H1 (cell line): ENCODE measurements around the gene AMER2. TPM values are rescaled to one million over a fixed set of nuclear protein-coding genes. Genes with fewer than 3 reads are reported as not detected.
A peak's percentile ranks its signal among the peaks of the same experiment; 100 is the strongest.

Experiments
- CTCF ChIA-PET: fragments of 300-600 bp; sonication (Branson Sonifier 250); formaldehyde crosslinking; loops from one replicate; lab custom pipeline; 2021; ENCODE audit not compliant: partially characterized antibody; lab: Charles Lee
- POLR2A ChIA-PET: fragments of 300-600 bp; sonication (Branson Sonifier 250); formaldehyde crosslinking; loops from one replicate; lab custom pipeline; 2021; ENCODE audit warnings: inconsistent platforms; ENCODE audit not compliant: partially characterized antibody; lab: Charles Lee
- DNase-seq, 2 experiments: peaks; one replicate each; pipeline versions ENCODE4 v3.0.0 to v3.0.0-alpha.2; 2010 to 2022; ENCODE audit warnings: low spot score in 2 of 2, low read depth in 1 of 2, mixed read lengths in 1 of 2
- FAIRE-seq: peaks from 2 replicates; lab custom pipeline; 2011; peaks lifted over from hg19 to GRCh38; lab: Jason Lieb, UNC
- H2AFZ ChIP-seq: 2 replicates; pipeline ENCODE4 v1.8.1; 2012; ENCODE audit warnings: low read length, inconsistent platforms
- H2AK5ac ChIP-seq: 2 replicates; pipeline ENCODE4 v1.6.1; 2013; ENCODE audit warnings: low read depth, low read length
- H2BK120ac ChIP-seq: replicated peaks from 2 replicates; pipeline ENCODE3; 2013; ENCODE audit warnings: low read depth, low read length, inconsistent platforms
- H2BK12ac ChIP-seq: 2 replicates; pipeline ENCODE4 v1.6.1; 2013; ENCODE audit warnings: low read depth, low read length
- H2BK15ac ChIP-seq: 2 replicates; pipeline ENCODE4 v1.6.1; 2013; ENCODE audit warnings: low read length
- H2BK20ac ChIP-seq: 2 replicates; pipeline ENCODE4 v1.6.1; 2013; ENCODE audit warnings: low read length
- H2BK5ac ChIP-seq: 2 replicates; pipeline ENCODE4 v1.6.1; 2013; ENCODE audit warnings: low read depth, low read length
- H3K14ac ChIP-seq: 2 replicates; pipeline ENCODE4 v1.6.1; 2013; ENCODE audit warnings: inconsistent platforms; ENCODE audit not compliant: insufficient read length
- H3K18ac ChIP-seq: 2 replicates; pipeline ENCODE4 v1.6.1; 2013; ENCODE audit warnings: low read length; ENCODE audit errors: extremely low read depth
- H3K23ac ChIP-seq: 2 replicates; pipeline ENCODE4 v1.6.1; 2013; ENCODE audit warnings: inconsistent platforms; ENCODE audit not compliant: insufficient read length
- H3K23me2 ChIP-seq: 2 replicates; pipeline ENCODE4 v1.6.1; 2013; ENCODE audit warnings: low read depth, low read length
- H3K27ac ChIP-seq: 2 replicates; pipeline ENCODE4 v1.6.1; 2011; ENCODE audit warnings: low read depth, low read length, inconsistent platforms
- H3K27me3 ChIP-seq, 4 experiments: replicated peaks in 1 of 4; 1 replicate in 1 of 4; 2 replicates in 3 of 4; pipeline versions ENCODE4 v1.6.1 to v1.8.1; 2011 to 2013; ENCODE audit warnings: low read length in 3 of 4, mild to moderate bottlenecking in 3 of 4, inconsistent platforms in 2 of 4, mixed read lengths in 2 of 4, moderate library complexity in 1 of 4; ENCODE audit not compliant: control insufficient read depth in 3 of 4, insufficient read depth in 3 of 4; ENCODE audit errors: extremely low read depth in 1 of 4
- H3K36me3 ChIP-seq, 4 experiments: 2 replicates each; pipeline versions ENCODE4 v1.6.1 to v1.8.1; 2011 to 2013; ENCODE audit warnings: mild to moderate bottlenecking in 4 of 4, low read length in 3 of 4, moderate library complexity in 2 of 4, control low read depth in 1 of 4, inconsistent platforms in 1 of 4; ENCODE audit not compliant: insufficient read depth in 4 of 4, control insufficient read depth in 2 of 4
- H3K4ac ChIP-seq: replicated peaks from 2 replicates; pipeline ENCODE3; 2013; ENCODE audit warnings: low read length, low read depth, mixed read lengths, inconsistent platforms; ENCODE audit not compliant: insufficient read length
- H3K4me1 ChIP-seq, 4 experiments: replicated peaks in 1 of 4; 1 replicate in 1 of 4; 2 replicates in 3 of 4; pipeline versions ENCODE4 v1.6.1 to v1.8.1; 2011 to 2013; ENCODE audit warnings: low read length in 3 of 4, inconsistent platforms in 2 of 4, mixed read lengths in 1 of 4; ENCODE audit not compliant: insufficient read depth in 4 of 4, control insufficient read depth in 3 of 4
- H3K4me2 ChIP-seq, 2 experiments: 2 replicates each; pipeline versions ENCODE4 v1.6.1 to v1.8.1; 2011 to 2013; ENCODE audit warnings: low read depth in 2 of 2, low read length in 2 of 2, control low read depth in 1 of 2, inconsistent platforms in 1 of 2, mild to moderate bottlenecking in 1 of 2; ENCODE audit not compliant: insufficient read depth in 1 of 2
- H3K4me3 ChIP-seq, 4 experiments: fragments of 200-600, 300-600 bp in 1 of 4; sonication (generic), shearing (Covaris generic), sonication (Bioruptor Twin) in 1 of 4; 2 replicates each; pipeline versions ENCODE4 v1.5.1 to v1.8.1; 2011 to 2016; ENCODE audit warnings: low read length in 4 of 4, low read depth in 3 of 4, control low read depth in 2 of 4, inconsistent platforms in 2 of 4, mild to moderate bottlenecking in 2 of 4, mixed read lengths in 1 of 4, moderate library complexity in 1 of 4; ENCODE audit not compliant: insufficient read depth in 2 of 4; ENCODE audit errors: extremely low read depth in 1 of 4
- H3K56ac ChIP-seq: replicated peaks from 2 replicates; pipeline ENCODE3; 2013; ENCODE audit warnings: low read depth, mild to moderate bottlenecking, mixed read lengths, low read length, inconsistent platforms; ENCODE audit not compliant: insufficient read length
- H3K79me1 ChIP-seq: 2 replicates; pipeline ENCODE4 v1.6.1; 2013; ENCODE audit warnings: low read depth, low read length, control low read depth
- H3K79me2 ChIP-seq, 2 experiments: 2 replicates each; pipeline versions ENCODE4 v1.6.1 to v1.8.1; 2012 to 2013; ENCODE audit warnings: low read length in 2 of 2, mild to moderate bottlenecking in 2 of 2, inconsistent platforms in 1 of 2; ENCODE audit not compliant: insufficient read depth in 2 of 2, control insufficient read depth in 1 of 2
- H3K9ac ChIP-seq, 4 experiments: replicated peaks in 1 of 4; 1 replicate in 1 of 4; 2 replicates in 3 of 4; pipeline versions ENCODE4 v1.6.1 to v1.8.1; 2011 to 2013; ENCODE audit warnings: low read depth in 3 of 4, low read length in 3 of 4, control low read depth in 2 of 4, mild to moderate bottlenecking in 2 of 4, moderate library complexity in 2 of 4, inconsistent platforms in 1 of 4; ENCODE audit errors: extremely low read depth in 1 of 4
- H3K9me3 ChIP-seq, 2 experiments: 2 replicates each; pipeline versions ENCODE4 v1.6.1 to v1.8.1; 2012 to 2013; ENCODE audit warnings: mild to moderate bottlenecking in 2 of 2, moderate library complexity in 2 of 2, control low read depth in 1 of 2, inconsistent platforms in 1 of 2, low read depth in 1 of 2, low read length in 1 of 2, mixed read lengths in 1 of 2; ENCODE audit not compliant: insufficient read depth in 2 of 2
- H4K20me1 ChIP-seq, 2 experiments: replicated peaks in 1 of 2; 2 replicates each; pipeline versions ENCODE3 to v1.8.1; 2011 to 2013; ENCODE audit warnings: inconsistent platforms in 2 of 2, low read length in 2 of 2, mild to moderate bottlenecking in 1 of 2; ENCODE audit not compliant: insufficient read depth in 2 of 2, control insufficient read depth in 1 of 2
- H4K5ac ChIP-seq: 2 replicates; pipeline ENCODE4 v1.6.1; 2013; ENCODE audit warnings: low read length, low read depth, mixed read lengths, inconsistent platforms; ENCODE audit not compliant: insufficient read length
- H4K8ac ChIP-seq: 2 replicates; pipeline ENCODE4 v1.8.0; 2013; ENCODE audit warnings: mild to moderate bottlenecking, moderate library complexity, low read length, inconsistent platforms; ENCODE audit not compliant: insufficient read depth; ENCODE audit errors: extremely low read depth
- H4K91ac ChIP-seq: replicated peaks from 2 replicates; pipeline ENCODE3; 2013; ENCODE audit warnings: low read length, mixed read lengths, inconsistent platforms; ENCODE audit not compliant: insufficient read length
- EGR1 ChIP-seq: IDR thresholded peaks from 2 replicates; pipeline ENCODE4 v1.6.1; 2011; ENCODE audit warnings: low read depth, low read length, borderline replicate concordance
- HDAC2 ChIP-seq, 2 experiments: fragments of 300-600 bp in 1 of 2; sonication (generic) in 1 of 2; IDR thresholded peaks; 2 replicates each; pipeline ENCODE4 v1.6.1; 2011 to 2012; ENCODE audit warnings: low read depth in 2 of 2, low read length in 2 of 2, mild to moderate bottlenecking in 2 of 2, moderate library complexity in 2 of 2, borderline replicate concordance in 1 of 2, inconsistent platforms in 1 of 2
- HDAC6 ChIP-seq: IDR thresholded peaks from one replicate; pipeline ENCODE4 v1.7.1; 2012; ENCODE audit warnings: low read depth, mild to moderate bottlenecking, inconsistent platforms, low read length, moderate library complexity
- JUN ChIP-seq: IDR thresholded peaks from 2 replicates; pipeline ENCODE4 v1.6.1; 2011; ENCODE audit warnings: low read depth, mild to moderate bottlenecking, improper control_type of control experiment, low read length
- RXRA ChIP-seq: IDR thresholded peaks from 2 replicates; pipeline ENCODE4 v1.6.1; 2011; ENCODE audit warnings: low read depth, mild to moderate bottlenecking, low read length, moderate library complexity; ENCODE audit not compliant: insufficient read depth
- SP4 ChIP-seq: IDR thresholded peaks from 2 replicates; pipeline ENCODE4 v1.6.1; 2012; ENCODE audit warnings: low read length, inconsistent platforms
- WGBS, 2 experiments: shearing (Covaris generic) in 1 of 2; methylation state at CpG; one replicate each; pipeline versions ENCODE4 v1.1.6 to v1.1.7; 2013 to 2015; ENCODE audit warnings: low lambda C conversion rate in 2 of 2, mixed read lengths in 2 of 2, inconsistent platforms in 1 of 2, low coverage in 1 of 2, missing lambda C conversion rate in 1 of 2; ENCODE audit not compliant: insufficient replicate concordance in 2 of 2, insufficient coverage in 1 of 2, insufficient read length in 1 of 2; ENCODE audit errors: extremely low coverage in 1 of 2, missing lambda C conversion rate in 1 of 2; 5-methylcytosine and 5-hydroxymethylcytosine counted together
- polyA plus RNA-seq, 7 experiments: library from polyadenylated mRNA; depleted of rRNA in 3 of 7; stranded (reverse) in 5 of 7; unstranded in 2 of 7; fragments of >200 nt in 5 of 7; fragments of 200-250 nt in 2 of 7; gene quantifications; 1 replicate in 5 of 7; 2 replicates in 1 of 7; 4 replicates in 1 of 7; pipeline versions ENCODE4 v1.2.1 to v1.2.3, GENCODE V29; 2011 to 2013; ENCODE audit warnings: missing spikeins in 2 of 7, mixed read lengths in 2 of 7
- total RNA-seq: library from RNA; stranded (reverse); fragmentation: NEBNext Ultra II Directional; extraction: Animal tissue kit (Norgen Biotek cat#: 25700); gene quantifications from 2 replicates; pipeline ENCODE4 v1.2.1, GENCODE V29; 2021

AMER2 gene
- total and polyA plus RNA-seq, 2 of the 8 experiments (the other 6 are each of a cell fraction or from before 2014, with no cell fraction given), result 0.14 to 0.50 TPM

DNA sequence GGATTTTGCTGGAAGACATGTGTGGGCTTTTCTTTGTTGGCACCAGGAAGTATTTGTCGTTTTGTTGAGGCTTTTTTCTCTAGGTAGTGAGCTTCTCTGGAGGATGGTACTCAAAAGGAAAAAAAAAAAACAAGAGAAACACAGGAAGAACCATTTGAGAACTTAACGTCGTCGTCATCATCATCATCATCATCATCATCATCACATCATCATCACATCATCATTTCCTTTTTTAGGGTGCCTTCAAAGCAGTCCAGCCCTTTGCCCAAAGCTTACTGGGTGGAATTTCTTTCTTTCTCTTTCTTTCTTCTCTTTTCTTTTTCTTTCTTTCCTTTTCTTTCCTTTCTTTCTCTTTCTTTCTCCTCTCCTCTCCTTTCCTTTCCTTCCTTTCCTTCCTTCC lies 2.2 kb upstream of the AMER2 start:
- Histone ChIP-seq H3K9me3 (peaks cover 0 to 8% of the 10 kb centered on the region in 2 experiments; a peak in 1 of 4 replicates), H2BK12ac (no peak overlapping the region), H3K4me3 (no peak overlapping the region), H3K14ac (no peak overlapping the region), H3K56ac (no peak overlapping the region), H4K91ac (no peak overlapping the region), H3K27me3 (peaks cover 25 to 40% (median 37%) of the 10 kb centered on the region in 4 experiments), H3K4me2 (no peak overlapping the region), H3K27ac (no peak overlapping the region), H3K79me1 (no peaks in the 10 kb centered on the region), H3K4ac (no peak overlapping the region), H4K8ac (no peak overlapping the region), H2AK5ac (no peak overlapping the region), H4K20me1 (peaks cover 0 to 3% of the 10 kb centered on the region in 2 experiments), H3K18ac (no peak overlapping the region), H3K9ac (no peak overlapping the region), H2BK20ac (no peak overlapping the region), H4K5ac (no peak overlapping the region), H2BK15ac (no peak overlapping the region), H3K23ac (no peak overlapping the region), H3K36me3 (no peaks in the 10 kb centered on the region; a peak in 1 of 8 replicates), H2BK5ac (no peak overlapping the region), H3K4me1 (peaks cover 2 to 12% (median 7%) of the 10 kb centered on the region in 4 experiments; a peak in 6 of 7 replicates), H3K79me2 (no peaks in the 10 kb centered on the region), H2BK120ac (no peak overlapping the region), H2AFZ (no peak overlapping the region), H3K23me2 (peaks cover 11% of the 10 kb centered on the region; the same call in 1 of the 2 replicates)
- POLR2A ChIA-PET, result interaction anchor here (1.1 to 1.5 kb wide), 2 partner anchors 8 to 25 kb away, joined by 3 to 5 read pairs; no protein-coding TSS in a partner anchor
- WGBS, 2 experiments, result 79% methylated on average over 4 of the region's 4 CpGs; no CpG with 5 or more reads in 1 of the 2 experiments
- DNase-seq (no peak), FAIRE-seq (peak; percentile 24)
- CTCF ChIA-PET, result interaction anchor here (1.2 to 1.9 kb wide), 4 partner anchors 24 to 78 kb away, joined by 3 to 6 read pairs (median 4); no protein-coding TSS in a partner anchor
- TF ChIP-seq HDAC2 (IDR thresholded peaks at IDR 0.05; ENCODE audit: borderline replicate concordance in 1 of 2, low read depth in 2 of 2, low read length in 2 of 2) (no peak), RXRA (no peak), SP4 (no peak), HDAC6 (no peak), JUN (no peak), EGR1 (no peak)
